T1000 (cell line): ENCODE data around the gene ASPG.

ENCODE experiments used
- DNase-seq: peaks from one replicate; lab custom pipeline; 2025; ENCODE audit warnings: mixed read lengths; lab: John Stamatoyannopoulos, UW

The ASPG gene

DNA sequence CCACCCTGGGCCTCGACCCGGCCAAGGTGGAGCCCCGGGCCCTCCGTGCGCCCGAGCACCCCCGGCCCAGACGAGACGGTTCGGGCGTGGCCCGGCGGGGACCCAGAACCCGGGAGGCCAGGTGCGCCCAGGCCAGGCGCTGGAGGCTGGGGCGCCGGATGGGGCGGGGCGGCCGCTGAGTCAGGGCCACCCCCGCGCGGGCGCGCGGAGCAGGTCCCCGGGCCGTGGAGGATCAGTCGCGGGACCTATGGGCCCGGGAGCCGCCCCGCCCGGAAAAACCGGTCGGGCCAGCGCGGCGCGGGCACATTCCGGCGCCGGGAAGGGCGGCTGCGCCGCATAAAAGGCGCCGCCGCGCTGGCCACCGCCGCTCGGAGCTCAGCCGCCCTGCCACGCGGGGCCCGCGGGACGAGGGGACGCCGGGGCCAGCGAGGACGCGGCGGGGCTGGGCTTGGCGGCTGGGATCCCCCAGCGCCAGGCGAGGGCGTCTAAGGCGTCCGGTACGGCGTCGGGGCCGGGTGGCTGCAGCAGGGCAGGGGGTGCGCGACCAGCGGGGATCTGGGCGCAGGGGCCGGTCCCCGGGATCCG lies 31.3 kb downstream of the ASPG start:
- DNase-seq: no peak

GRCh38 chr14:104117341-104118005 lies 32.0 kb downstream of the ASPG start:
- no peak for DNase-seq

DNA sequence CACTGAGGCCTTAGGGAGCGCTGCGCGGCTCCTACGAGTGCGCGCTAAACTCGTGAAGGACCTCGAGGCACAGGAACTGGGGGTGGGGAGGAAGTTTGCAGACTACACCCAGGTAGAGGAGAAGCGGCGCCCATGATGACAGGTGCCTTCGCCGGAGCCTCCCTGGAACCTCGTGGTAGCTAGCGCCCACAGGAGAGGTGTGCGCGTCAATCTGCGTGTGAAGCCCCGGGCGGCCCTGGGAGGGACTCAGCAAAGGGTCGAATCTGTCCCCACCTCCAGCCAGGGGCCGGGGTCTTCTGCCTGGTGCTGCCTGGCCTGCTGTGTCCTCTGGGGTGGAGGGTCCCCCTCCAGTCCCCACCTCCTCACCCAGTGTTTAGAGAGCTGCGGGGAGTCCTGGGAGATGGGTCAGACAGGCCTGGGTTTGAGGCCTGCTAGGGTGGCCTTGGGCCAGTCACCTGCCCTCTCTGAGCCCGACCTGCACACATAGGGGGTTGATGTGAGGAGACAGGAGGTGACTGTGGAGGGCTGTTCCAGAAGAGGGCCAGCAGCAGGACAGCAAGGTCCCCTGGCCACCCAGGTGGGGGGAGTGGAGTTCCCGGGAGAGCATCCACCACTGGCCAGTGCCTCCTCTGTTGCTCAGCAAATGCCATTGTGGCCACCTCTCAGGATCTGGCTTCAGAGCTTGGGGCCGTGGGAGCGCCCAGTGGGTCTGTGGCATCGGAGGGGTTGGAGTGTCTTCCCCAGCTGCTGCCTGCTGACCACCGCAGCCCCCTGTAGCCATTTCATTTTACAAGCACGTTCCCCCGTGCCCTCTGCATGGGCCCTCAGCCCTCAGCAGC lies 32.7 kb downstream of the ASPG start:
- no peak for DNase-seq

DNA sequence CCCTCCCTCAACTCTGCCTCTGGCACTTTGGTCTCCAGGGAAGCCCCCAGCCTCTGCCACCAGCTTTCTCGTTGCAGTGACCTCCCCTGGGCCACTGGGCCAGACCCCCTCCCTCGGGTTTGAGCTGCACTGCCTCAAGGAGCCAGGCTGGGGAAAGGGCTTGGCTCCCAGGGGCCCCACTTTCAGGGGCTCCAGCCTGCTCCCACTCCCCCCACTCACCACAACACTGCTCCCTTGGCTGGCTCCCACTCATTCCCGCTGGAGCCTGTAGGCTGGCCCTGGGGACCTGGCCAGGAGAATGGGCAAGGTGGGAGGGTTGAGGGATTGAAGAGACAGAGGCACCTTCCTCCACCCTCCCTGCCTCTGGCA lies 33.6 kb downstream of the ASPG start:
- DNase-seq: no peak

GRCh38 chr14:104119488-104120251 lies 34.2 kb downstream of the ASPG start:
- DNase-seq: no peak

DNA sequence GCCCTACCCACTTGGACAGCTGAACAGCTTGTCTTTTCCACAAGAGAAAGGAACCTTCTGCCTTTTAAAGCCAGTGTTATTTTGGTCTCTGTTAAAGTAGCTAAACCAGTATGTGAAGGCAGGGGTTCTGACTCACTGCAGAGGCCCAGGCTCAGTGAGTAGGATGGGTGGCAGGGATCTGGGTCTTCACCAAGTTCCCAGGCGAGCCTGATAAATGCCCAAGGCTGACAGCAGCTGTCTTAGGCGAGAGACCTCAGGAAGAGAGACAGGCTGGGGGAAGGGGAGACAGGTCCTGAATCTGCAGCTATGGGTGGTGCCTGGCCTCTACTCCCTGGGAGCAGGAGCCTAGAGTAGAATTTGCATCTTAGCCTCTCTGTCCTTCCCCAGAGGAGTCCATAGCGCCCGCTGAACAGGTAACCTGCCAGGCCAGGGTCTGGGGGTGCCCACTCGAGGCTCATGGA lies 34.8 kb downstream of the ASPG start:
- DNase-seq: no peak

GRCh38 chr14:104121142-104121541 lies 35.6 kb downstream of the ASPG start:
- no peak for DNase-seq

GRCh38 chr14:104123879-104124278 lies 38.4 kb downstream of the ASPG start:
- no peak for DNase-seq

DNA sequence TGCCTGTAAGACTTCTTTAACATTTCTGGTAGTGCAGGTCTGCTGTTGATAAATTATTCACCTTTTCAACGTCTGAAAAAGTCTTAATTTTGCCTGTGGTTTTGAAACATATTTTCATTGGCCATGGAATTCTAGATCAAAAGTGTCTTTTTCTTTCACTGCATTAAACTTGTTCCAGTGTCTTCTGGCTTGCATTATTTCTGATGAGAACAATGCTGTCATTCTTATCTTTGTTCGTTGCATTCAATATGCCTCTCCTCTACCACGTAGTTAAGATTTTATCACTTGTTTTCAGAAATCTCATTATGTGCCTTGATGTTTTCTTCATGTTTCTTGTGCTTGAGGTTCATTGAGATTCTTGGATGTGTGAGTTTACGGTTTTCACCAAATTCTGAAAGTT lies 39.5 kb downstream of the ASPG start:
- no peak for DNase-seq

DNA sequence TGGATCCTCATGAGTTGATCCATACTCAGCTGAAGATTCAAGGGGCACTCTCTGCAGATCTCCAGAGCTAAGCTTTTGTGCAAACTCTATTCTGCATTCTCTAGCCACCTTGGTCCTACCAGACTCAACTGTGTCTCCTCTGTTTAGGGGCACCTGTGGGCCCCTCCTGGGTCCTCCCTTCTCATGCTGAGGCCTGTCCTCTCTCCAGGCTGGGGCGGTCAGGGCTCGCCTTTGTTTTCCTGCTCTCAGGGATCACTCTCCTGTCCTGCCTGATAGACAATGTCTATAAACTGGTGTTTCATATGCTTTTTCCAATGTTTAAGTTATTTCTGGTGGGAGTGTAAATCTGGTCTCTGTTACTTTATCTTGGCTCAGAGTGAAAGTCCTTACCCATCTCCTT lies 41.3 kb downstream of the ASPG start:
- no peak for DNase-seq

- no peak for DNase-seq
These were observed 43.5 kb downstream of the ASPG start for GRCh38 chr14:104128981-104129380.

DNA sequence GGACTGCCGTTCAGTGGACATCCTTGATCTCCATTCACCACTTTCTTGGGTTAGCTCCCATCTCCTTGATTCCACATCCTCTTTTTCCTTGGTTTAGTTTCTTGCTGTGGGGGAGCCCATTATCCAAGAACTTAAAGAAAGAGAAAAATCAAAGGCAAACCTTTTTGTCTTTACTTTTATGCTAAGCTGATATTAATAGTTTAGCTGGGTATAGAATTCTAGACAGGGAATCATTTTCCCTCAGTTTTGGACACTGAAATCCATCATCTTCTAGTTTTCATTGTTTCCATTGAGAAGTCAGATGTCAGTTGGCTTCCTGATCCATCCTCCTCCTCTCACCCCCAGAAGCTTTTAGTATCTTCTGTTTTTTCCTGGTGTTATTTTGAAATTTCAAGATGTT lies 44.1 kb downstream of the ASPG start:
- DNase-seq: no peak

- no peak for DNase-seq
These were observed 45.6 kb downstream of the ASPG start for GRCh38 chr14:104130974-104131651.

DNA sequence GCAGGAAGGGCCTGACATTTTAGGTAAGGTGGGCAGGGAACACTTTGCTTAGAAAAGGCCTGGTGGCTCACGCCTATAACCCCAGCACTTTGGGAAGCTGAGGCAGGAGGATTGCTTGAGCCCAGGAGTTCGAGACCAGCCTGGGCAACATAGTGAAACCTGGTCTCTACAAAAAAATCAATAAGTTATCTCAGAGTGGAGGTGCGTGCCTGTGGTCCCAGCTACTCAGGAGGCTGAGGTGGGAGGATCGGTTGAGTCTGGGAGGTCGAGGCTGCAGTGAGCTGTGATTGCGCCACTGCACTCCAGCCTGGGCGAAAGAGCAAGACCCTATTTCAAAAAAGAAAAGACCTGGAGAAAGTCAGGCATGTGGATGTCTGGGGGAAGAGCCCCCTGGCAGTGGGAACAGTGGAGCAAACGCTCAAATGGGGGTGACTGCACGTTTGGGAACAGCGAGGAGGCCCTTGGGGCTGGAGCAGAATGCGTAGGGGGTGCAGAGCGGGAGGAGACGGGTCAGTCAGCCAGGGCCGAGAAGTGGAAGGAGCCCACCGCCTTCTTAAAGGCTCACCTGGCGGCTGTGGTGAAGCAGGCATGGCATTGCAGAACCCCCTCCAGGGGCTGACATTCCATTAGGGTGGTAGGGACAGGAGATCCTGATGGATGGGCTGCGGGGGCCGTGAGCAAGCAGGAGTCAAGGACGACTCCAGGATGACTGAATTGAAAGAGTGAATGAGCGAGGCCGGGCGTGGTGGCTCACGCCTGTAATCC lies 46.6 kb downstream of the ASPG start:
- DNase-seq: no peak

- no peak for DNase-seq
These were observed 47.5 kb downstream of the ASPG start for GRCh38 chr14:104132981-104133380.

- no peak for DNase-seq
These were observed 48.0 kb downstream of the ASPG start for GRCh38 chr14:104133496-104133895.

DNA sequence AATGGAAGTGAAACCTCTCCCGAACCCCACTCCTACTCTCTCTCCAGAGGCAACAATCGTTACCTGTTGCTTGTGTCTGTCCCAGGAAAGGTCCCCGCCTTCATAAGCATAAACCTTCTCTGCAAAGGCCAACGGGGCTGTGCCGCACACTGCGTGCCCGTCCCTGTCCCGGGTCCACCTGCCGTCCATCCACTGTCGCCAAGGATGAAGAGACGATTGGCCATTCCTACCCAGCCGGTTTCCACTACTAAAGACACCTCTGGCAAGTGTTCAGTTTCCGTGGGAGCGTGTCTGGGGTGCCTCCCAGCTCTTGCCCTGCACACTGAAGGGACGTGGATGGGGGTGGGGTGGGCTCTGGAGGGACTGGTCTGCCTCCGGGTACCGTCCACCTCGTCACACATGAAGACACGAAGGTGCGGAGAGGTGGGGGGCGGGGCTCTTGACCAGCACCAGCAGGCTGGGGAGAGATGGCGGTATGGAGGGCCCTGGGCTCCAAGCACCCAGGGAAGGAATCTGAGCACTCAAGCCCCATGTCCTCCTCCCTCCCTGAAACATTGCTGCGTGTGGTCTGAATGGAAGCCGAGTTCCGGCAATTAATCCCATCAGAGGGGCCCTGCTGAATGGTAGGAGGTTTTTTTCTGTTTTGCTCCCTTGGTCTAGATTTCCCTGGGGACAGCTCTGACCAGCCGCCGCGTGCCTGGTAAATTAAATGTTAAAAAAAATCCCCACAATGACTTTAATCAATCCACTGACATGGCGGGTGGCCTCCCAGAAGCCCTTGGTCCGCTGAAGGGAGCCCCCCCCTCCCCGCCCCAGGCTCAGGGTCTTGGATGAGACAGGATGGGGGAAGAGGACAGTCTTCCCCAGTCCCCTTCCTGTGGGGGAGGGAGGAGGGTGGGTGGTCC lies 48.8 kb downstream of the ASPG start:
- no peak for DNase-seq

DNA sequence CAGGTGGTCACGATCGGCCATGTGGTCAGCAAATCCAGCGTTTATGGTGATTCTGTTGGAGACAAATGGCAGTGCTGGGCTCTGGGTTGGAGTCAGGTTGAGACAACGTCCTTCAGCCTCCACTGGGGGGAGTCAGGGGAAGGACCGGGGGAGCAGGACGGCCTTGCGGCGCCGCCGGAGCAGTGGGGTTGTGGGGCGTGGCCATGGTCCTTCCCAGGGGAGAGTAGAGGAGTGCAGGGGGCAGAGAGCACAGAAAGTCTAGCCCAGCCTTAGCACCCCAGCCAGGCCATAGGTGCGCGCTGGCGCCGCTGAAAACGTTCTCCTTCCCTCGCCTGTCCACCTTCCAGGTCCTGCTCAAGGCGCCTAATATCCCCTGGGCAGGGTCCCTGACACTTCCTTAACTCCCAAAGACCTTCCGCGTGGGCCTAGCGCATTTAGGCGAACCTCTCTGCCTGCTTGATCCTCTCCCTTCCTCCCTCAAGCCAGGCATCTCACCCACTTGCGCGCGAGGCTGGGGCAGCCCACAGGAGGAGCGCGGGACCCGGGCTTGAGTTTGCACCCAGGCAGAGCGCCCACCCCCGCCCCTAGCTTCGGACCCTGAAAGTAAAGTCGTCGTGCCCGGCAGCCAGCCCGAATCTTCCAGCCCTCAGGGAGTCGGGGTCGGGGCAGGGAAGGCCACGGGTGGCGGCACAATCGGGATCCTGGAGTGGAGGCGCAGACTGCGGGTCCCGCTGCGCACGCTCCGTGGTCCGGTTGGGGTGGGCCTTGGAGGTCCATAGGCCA lies 49.8 kb downstream of the ASPG start:
- DNase-seq: no peak

GRCh38 chr14:104135904-104136471 lies 50.5 kb downstream of the ASPG start:
- no peak for DNase-seq
